Glutamatergic neuron (in vitro differentiated cells): ENCODE results near the gene CADM1. TPM values are rescaled to one million over a fixed set of nuclear protein-coding genes. Genes with fewer than 3 reads are reported as not detected.

Experiments used
- DNase-seq: peaks from one replicate; pipeline ENCODE4 v3.0.0; 2022
- H3K27ac Mint-ChIP-seq: one replicate; pipeline ENCODE4 v1.8.0; 2020; ENCODE audit warnings: mild to moderate bottlenecking, mixed read lengths, inconsistent platforms; ENCODE audit not compliant: unreplicated experiment
- H3K27me3 Mint-ChIP-seq: one replicate; pipeline ENCODE4 v1.8.0; 2020; ENCODE audit warnings: mild to moderate bottlenecking, moderate library complexity, mixed read lengths, inconsistent platforms; ENCODE audit not compliant: unreplicated experiment
- H3K36me3 Mint-ChIP-seq: one replicate; pipeline ENCODE4 v1.8.0; 2020; ENCODE audit warnings: mild to moderate bottlenecking, mixed read lengths, inconsistent platforms; ENCODE audit not compliant: unreplicated experiment
- H3K4me1 Mint-ChIP-seq: one replicate; pipeline ENCODE4 v1.8.0; 2020; ENCODE audit warnings: mild to moderate bottlenecking, low read depth, mixed read lengths, inconsistent platforms; ENCODE audit not compliant: unreplicated experiment
- H3K4me3 Mint-ChIP-seq: one replicate; pipeline ENCODE4 v1.8.0; 2020; ENCODE audit warnings: mild to moderate bottlenecking, mixed read lengths, inconsistent platforms; ENCODE audit not compliant: unreplicated experiment
- H3K9me3 Mint-ChIP-seq: one replicate; pipeline ENCODE4 v1.8.0; 2020; ENCODE audit warnings: mild to moderate bottlenecking, moderate library complexity, mixed read lengths, inconsistent platforms; ENCODE audit not compliant: unreplicated experiment
- CTCF ChIP-seq: fragments of 200-600 bp; sonication (generic); IDR thresholded peaks from one replicate; pipeline ENCODE4 v1.5.0; 2021; ENCODE audit not compliant: partially characterized antibody, unreplicated experiment
- total RNA-seq: library from RNA; stranded (reverse); fragmentation: NEBNext Ultra II Directional; extraction: Animal tissue kit (Norgen Biotek cat#: 25700); gene quantifications from one replicate; pipeline ENCODE4 v1.2.1, GENCODE V29; 2021; ENCODE audit not compliant: unreplicated experiment

Gene CADM1
- total RNA-seq, 1 donor from 2014 or later = 1,339 TPM

- H3K27me3 Mint-ChIP-seq = peaks cover 9% of the 10 kb centered on the region
- H3K4me1 Mint-ChIP-seq = peaks cover 42% of the 10 kb centered on the region
- no peak for TF ChIP-seq CTCF
- no peak overlapping the region for H3K4me3 Mint-ChIP-seq
- H3K36me3 Mint-ChIP-seq = peaks cover 8% of the 10 kb centered on the region
- DNase-seq = no peak
- no peak overlapping the region for H3K27ac Mint-ChIP-seq
- H3K9me3 Mint-ChIP-seq = peaks cover 12% of the 10 kb centered on the region
Observed at GRCh38 chr11:115444542-115444941, 59.7 kb downstream of the CADM1 start.

GRCh38 chr11:115439969-115440540 lies 64.2 kb downstream of the CADM1 start:
- no peak for DNase-seq
- Mint-ChIP-seq H3K27me3 (peaks cover 4% of the 10 kb centered on the region), H3K27ac (peak overlapping the region; percentile 11), H3K9me3 (peaks cover 23% of the 10 kb centered on the region), H3K4me3 (peak overlapping the region; percentile 21), H3K36me3 (no peaks in the 10 kb centered on the region), H3K4me1 (peaks cover 62% of the 10 kb centered on the region)
- TF ChIP-seq CTCF = no peak

- TF ChIP-seq CTCF = no peak
- Mint-ChIP-seq H3K27ac (peak overlapping the region; percentile 11), H3K27me3 (peaks cover 4% of the 10 kb centered on the region), H3K4me3 (peak overlapping the region; percentile 9), H3K36me3 (no peaks in the 10 kb centered on the region), H3K9me3 (peaks cover 25% of the 10 kb centered on the region), H3K4me1 (peaks cover 65% of the 10 kb centered on the region)
- DNase-seq = no peak
Observed at GRCh38 chr11:115439385-115439784, 64.8 kb downstream of the CADM1 start.

GRCh38 chr11:115437902-115438575 lies 66.2 kb downstream of the CADM1 start:
- no peak for TF ChIP-seq CTCF
- peaks cover 32% of the 10 kb centered on the region for H3K9me3 Mint-ChIP-seq
- H3K27me3 Mint-ChIP-seq = peaks cover 8% of the 10 kb centered on the region
- H3K4me3 Mint-ChIP-seq = peak overlapping the region; percentile 61
- H3K27ac Mint-ChIP-seq = peak overlapping the region; percentile 92
- H3K36me3 Mint-ChIP-seq = no peaks in the 10 kb centered on the region
- H3K4me1 Mint-ChIP-seq = peaks cover 74% of the 10 kb centered on the region
- DNase-seq = no peak

- Mint-ChIP-seq H3K27me3 (peaks cover 20% of the 10 kb centered on the region), H3K36me3 (peaks cover 4% of the 10 kb centered on the region), H3K27ac (no peak overlapping the region), H3K4me3 (no peak overlapping the region), H3K9me3 (peaks cover 23% of the 10 kb centered on the region), H3K4me1 (peaks cover 62% of the 10 kb centered on the region)
- DNase-seq = no peak
- TF ChIP-seq CTCF = no peak
Observed at GRCh38 chr11:115430345-115430744, 73.9 kb downstream of the CADM1 start.
